Esophagus squamous epithelium (tissue), 4 donors: Measurements from ENCODE around the gene SH3GLB2.

Source experiments
- CTCF ChIP-seq, 6 experiments: fragments of 450-650 bp in 4 of 6; fragments of 200-600 bp in 2 of 6; sonication (generic) in 2 of 6; IDR thresholded peaks; one replicate each; pipeline ENCODE4 v1.5.1; 2016 to 2019; ENCODE audit warnings: antibody characterized with exemption in 6 of 6, mild to moderate bottlenecking in 4 of 6, moderate library complexity in 4 of 6
- POLR2A ChIP-seq, 4 donors: fragments of 450-650 bp; IDR thresholded peaks; one replicate each; pipeline ENCODE4 v1.6.1; 2017; ENCODE audit warnings: antibody characterized with exemption in 4 of 4, mild to moderate bottlenecking in 4 of 4, moderate library complexity in 3 of 4

DNA sequence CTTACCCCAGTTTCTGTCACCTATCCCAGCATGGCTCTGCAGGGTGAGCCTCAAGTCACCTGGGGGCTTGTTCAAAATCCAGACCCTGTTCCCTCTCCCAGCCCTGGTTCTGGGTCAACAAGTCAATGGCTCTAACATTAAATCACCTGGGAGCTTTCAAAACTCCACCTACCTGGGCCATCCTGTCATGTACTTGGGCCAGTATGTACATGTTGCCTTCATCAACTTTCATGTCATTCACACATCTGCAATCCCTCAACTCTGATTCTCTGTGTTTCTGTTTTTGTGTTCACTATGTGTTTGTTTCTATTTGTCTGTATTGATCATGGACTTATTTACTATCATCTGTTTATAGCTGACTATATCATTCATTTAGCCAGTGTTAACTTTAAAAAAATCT is 2.1 kb upstream of the SH3GLB2 start:
- no peak for TF ChIP-seq POLR2A (IDR thresholded peaks at IDR 0.05)
- no peak for TF ChIP-seq CTCF (IDR thresholded peaks at IDR 0.05)
